Left cardiac atrium (tissue), 4 donors: ENCODE results near the gene NTRK2. TPM values are rescaled to one million over a fixed set of nuclear protein-coding genes. Genes with fewer than 3 reads are reported as not detected.

Source experiments
- ATAC-seq, 2 donors: fragments of 200-7000 bp; cut with Tn5 transposase; one replicate each; pipeline ENCODE4 v1.9.1; 2020; ENCODE audit warnings: mild to moderate bottlenecking in 2 of 2, moderate library complexity in 2 of 2
- DNase-seq: peaks from one replicate; pipeline ENCODE4 v3.0.0-alpha.2; 2020
- intact Hi-C, 2 donors: fragments of 100-400 bp; cut with DNase I; formaldehyde crosslinking; loops; one replicate each; pipeline versions ENCODE4 v1.14.1 to v1.15.1; 2022 to 2023
- total RNA-seq, 2 donors: library from RNA; stranded (reverse); fragmentation: NEBNext Ultra II Directional; extraction: Animal tissue kit (Norgen Biotek cat#: 25700); gene quantifications; one replicate each; pipeline ENCODE4 v1.2.1, GENCODE V29; 2021
- donor health status: DM: no; HTN: yes; CAD: no.
- donor health status: DM: no; HTN: yes; CAD: no; lungs with severe emphysema.
- donor health status: DM: yes; HTN: yes; CAD: no.
- donor health status: Dilated cardiomyopathy.

The NTRK2 gene
- total RNA-seq, 2 donors from 2014 or later, result 20.6 to 38.2 TPM

GRCh38 chr9:84673806-84674205 is 4.3 kb downstream of the NTRK2 start:
- DNase-seq (no peak), ATAC-seq (no peak)
- intact Hi-C loops, result loop anchor here in 1 of 2 donors (10.0 kb wide), 1 partner anchor 591 kb away; no protein-coding TSS in a partner anchor

DNA sequence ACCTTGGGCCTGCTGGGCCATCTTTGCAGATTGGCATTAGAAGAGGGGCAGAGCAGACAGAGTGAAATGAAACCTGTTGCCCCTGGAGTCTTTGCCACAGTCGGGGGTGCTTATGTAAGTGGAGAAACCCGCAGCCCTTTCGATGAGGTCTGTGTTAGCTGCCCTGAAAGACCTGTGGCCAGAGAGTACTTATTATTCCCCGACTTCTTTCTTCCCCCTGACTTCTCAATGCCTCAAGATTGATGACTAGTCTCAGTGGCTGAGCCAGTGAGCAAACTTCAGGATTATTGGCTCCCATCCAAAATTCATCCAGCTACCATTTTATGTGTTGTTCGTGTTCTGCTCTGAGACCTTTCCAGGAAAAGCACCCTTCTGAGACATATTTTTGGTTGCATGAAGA is 7.6 kb downstream of the NTRK2 start:
- intact Hi-C loops, result loop anchor here in 1 of 2 donors (10.0 kb wide), 1 partner anchor 588 kb away; no protein-coding TSS in a partner anchor
- ATAC-seq, result no peak
- no peak for DNase-seq

DNA sequence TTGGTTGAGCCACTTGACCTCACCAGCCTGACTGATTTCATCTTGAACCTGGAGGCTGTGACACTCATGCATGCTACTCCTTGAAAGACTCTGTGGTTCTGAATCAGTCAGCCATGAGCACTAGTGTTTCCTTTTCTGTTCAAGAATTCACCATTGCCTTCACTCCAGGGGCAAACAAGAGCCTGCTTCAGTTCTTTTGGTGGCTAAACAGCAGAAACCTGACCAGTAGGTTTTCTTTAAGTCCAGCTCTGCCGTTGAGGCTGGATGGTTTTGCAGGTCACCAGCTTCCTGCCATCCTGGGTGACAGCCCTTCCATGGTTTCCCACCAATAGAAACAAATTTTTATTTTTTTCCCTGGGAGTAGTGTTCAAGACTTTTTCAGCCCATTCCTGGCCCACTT is 10.0 kb downstream of the NTRK2 start:
- intact Hi-C loops, result loop anchor here in 1 of 2 donors (10.0 kb wide), 1 partner anchor 585 kb away; no protein-coding TSS in a partner anchor
- DNase-seq, result no peak
- no peak for ATAC-seq

DNA sequence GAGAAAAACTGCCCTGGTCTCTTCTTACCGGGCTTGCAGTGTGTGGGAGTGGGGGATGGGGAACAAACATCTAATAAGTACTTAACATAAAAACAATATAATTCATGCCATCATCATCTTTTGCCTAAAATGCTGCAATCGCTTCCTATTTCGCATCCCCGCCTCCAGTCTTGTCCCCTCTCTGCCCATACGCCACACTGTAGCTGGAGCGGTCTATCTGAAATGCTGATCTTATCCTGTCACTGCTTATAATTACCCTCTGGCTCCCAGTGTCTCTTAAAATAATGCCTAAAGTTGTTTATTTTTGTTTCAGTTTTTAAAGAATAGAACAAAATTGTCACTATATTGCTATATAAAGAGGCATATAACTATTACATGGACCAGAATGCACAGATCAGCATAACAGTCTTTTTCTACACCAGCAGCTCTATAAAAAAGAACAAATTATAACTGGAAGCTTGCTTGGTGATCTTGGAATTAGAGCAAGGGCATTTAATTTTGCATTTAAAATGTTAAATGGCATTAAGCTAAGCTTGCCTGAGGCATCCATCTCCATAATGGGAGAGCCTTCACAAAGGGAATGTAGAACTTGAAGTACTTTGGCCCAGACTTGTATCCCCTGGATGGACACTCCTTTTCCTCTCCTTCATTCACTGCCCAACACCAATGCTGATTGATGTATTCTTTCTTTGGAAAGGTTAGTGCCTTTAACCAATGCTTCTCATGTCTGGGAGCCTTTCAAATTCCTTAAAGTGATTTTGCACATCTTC is 12.2 kb downstream of the NTRK2 start:
- intact Hi-C loops, result no loop called here
- ATAC-seq (no peak), DNase-seq (no peak)

DNA sequence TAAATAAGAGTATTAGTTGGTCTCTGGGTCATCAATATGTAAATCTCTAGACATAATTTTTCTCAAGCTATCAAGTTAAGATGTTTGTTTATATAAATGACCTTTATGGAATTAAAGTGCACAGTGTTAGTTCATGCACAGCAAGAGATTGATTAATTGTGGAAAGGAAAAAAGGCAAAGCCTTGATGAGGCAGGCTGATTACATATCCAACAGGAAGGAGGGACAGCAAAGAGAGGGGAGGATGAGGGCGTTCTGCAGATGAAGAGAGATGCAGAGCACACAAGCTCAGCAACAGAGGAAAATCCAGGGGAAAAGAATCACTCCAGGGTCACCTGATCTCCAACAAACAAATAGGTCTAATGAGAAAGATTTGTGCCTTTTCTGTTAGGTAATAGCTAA is 16.5 kb downstream of the NTRK2 start:
- no peak for ATAC-seq
- no peak for DNase-seq
- intact Hi-C loops, result no loop called here

- ATAC-seq (no peak), DNase-seq (no peak)
- intact Hi-C loops, result no loop called here
Measured at GRCh38 chr9:84688956-84689355, 19.4 kb downstream of the NTRK2 start.

GRCh38 chr9:84691634-84692033 is 22.1 kb downstream of the NTRK2 start:
- no peak for ATAC-seq
- no peak for DNase-seq
- intact Hi-C loops, result no loop called here

DNA sequence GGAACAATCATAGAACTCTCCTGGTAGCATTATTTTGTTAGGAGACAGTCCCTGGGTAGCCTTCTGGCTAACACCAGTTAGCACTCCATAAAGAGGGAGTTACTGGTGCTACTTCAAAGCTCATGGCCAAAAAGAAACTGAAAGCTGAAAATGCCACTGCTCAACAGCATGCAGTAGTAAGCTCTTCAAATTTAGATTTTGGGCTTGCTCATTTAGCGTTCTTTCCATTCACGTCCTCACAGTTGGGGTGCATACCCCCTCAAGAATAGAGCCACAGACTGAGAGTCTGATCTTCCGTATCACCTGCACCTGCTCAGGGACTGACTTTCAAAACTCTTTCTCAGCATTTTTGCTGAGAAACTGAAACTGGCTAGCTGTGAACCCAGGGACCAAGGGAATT is 24.7 kb downstream of the NTRK2 start:
- ATAC-seq (no peak), DNase-seq (no peak)
- intact Hi-C loops, result no loop called here

DNA sequence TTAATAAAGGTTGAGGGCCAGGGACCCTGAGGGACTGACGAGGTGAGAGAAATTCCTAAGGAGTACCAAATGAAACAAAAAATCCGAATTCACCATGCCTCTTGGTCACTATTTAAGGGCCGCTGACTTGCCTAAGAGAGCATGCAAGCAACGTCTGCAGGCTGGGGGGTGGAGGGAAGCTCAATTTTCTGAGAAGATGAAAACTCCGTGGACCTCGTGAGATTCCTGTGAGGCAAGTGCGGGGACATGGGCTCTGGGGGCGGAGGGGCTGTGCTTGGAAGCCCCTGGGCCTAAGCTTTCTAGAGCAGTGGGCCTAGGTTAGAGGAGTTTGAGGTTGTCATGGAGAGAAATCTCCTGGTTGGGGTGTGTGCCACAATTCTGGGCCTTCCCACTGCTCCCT is 27.5 kb downstream of the NTRK2 start:
- no peak for ATAC-seq

GRCh38 chr9:84697509-84698114 is 28.1 kb downstream of the NTRK2 start:
- DNase-seq (peak; percentile 76), ATAC-seq (peak; percentile 70 to 74)
- intact Hi-C loops, result loop anchor here in 1 of 2 donors (5.0 kb wide), 2 partner anchors 85 to 255 kb away; no protein-coding TSS in a partner anchor

More for the DNA sequence above, 27.5 kb downstream of the NTRK2 start:
- no peak for DNase-seq
- intact Hi-C loops, result loop anchor here in 1 of 2 donors (5.0 kb wide), 2 partner anchors 85 to 255 kb away; no protein-coding TSS in a partner anchor

DNA sequence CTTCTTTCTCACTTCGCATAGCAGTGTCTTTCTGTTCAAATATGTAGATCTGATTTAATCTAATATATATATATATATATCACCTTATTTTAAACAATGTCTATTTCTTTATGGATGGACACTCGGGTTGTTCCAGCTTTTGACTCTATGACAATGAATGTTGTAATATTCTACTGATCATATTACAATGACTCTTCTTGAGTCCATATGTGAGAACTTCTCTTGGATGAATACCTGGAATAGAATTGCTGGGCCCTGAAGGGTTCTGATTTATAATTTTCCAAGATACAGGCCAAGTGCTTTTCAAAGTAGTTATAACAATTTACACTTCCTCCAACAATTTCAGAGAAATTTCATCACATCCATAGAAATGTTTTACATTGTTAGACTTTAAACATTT is 28.8 kb downstream of the NTRK2 start:
- ATAC-seq (no peak), DNase-seq (no peak)
- intact Hi-C loops, result loop anchor here in 1 of 2 donors (5.0 kb wide), 2 partner anchors 84 to 254 kb away; no protein-coding TSS in a partner anchor

DNA sequence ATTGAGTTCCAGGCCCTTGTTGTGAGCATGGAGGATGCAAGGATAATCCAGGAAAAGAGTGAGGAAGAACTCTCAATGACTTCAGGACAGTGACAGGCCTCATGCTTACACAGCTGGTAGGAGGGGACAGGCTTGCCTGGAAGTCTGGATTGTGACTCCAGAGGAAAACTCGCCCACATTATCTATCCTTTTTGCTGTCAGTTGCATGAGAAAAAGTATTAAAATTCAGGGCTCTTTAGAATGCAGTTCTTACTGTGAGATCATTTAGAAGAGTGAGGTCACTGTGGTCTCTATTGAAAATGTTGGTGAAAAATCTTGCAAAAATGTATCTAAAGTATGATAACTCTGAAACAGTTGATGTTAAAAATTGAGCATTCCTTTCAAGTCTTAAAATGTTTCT is 30.5 kb downstream of the NTRK2 start:
- ATAC-seq (no peak), DNase-seq (no peak)
- intact Hi-C loops, result loop anchor here in 1 of 2 donors (5.0 kb wide), 2 partner anchors 82 to 252 kb away; no protein-coding TSS in a partner anchor

- ATAC-seq, result no peak
- intact Hi-C loops, result no loop called here
- DNase-seq, result no peak
Measured at GRCh38 chr9:84701801-84702200, 32.3 kb downstream of the NTRK2 start.

DNA sequence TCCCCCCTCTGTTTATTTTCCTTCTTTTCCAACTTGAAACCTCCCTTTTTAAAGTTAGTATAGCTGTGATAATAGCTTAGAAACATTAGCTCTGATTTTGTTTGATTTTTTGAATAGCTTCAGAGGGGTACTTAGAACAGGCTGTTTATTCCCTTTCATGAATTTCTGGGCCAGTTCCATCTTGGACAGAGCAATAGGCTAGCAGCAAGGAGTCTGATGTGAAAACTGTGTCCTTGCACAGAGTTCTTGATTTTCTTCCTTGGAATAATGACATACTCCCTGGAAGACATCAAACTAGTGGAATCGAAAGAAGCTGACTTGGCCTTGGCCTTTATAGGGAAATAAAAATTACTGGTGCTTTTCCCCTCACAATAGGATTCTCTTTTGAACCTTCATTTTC is 32.9 kb downstream of the NTRK2 start:
- peak in 1 of 2 donors; percentile 61 for ATAC-seq

DNA sequence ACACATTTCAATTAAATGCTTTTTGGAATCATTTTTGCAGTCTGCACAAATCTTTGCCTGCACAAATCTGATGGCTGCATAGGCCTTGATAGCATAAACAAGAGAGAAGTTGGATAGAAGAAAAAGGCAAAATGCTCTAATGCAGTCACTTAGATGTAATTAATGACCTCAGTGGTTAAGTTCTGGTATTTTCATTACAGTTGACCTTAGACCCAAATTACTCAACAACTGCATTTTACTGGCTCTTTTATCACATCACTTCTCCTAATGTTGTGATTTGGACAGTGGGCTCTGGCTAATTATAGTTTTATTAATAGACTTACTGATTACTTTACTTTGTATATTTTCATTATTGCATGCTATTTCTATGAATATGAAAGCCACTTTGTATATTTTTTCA is 34.3 kb downstream of the NTRK2 start:
- DNase-seq, result no peak
- intact Hi-C loops, result no loop called here
- ATAC-seq, result no peak

More for the DNA sequence above, 32.9 kb downstream of the NTRK2 start:
- intact Hi-C loops, result no loop called here
- DNase-seq, result no peak

GRCh38 chr9:84705128-84705527 is 35.6 kb downstream of the NTRK2 start:
- no peak for DNase-seq
- intact Hi-C loops, result no loop called here
- no peak for ATAC-seq

- ATAC-seq (no peak), DNase-seq (no peak)
- intact Hi-C loops, result no loop called here
Measured at GRCh38 chr9:84708400-84708799, 38.9 kb downstream of the NTRK2 start.

- intact Hi-C loops, result no loop called here
- ATAC-seq (no peak), DNase-seq (no peak)
Measured at GRCh38 chr9:84709056-84709455, 39.5 kb downstream of the NTRK2 start.

DNA sequence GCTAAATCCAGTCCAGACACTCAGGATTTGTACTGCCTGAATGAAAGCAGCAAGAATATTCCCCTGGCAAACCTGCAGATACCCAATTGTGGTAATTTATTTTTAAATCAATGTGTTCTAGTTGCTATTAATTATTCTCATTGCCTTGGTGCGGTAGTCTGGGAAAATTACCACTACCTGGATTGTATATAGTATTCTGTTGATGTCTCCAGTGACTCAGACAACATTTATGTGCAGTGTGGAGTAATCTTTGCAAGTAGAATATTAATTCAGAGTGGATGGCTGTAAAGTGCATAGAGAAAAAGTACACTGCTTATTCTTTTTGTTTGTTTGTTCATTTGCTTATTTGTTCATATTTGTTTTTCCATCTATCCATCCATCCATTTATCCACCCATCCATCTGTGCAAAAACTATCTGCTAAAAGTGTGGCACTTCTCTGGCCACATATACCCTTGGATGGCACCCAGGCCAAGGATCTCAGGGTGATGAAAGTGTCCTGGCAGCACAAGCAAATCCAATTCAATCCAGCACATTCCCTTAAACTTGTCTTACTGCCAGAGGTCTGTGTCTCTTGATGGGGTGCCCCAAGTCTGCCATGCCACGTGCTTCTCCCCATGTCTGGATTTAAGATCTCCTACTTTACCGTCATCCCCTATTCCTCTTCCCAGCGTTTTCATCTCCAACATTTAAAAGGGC is 41.3 kb downstream of the NTRK2 start:
- peak; percentile 25 for DNase-seq
- ATAC-seq, result peak; percentile 57 to 86
- intact Hi-C loops, result no loop called here

GRCh38 chr9:84711398-84711777 is 41.9 kb downstream of the NTRK2 start:
- DNase-seq (no peak), ATAC-seq (no peak)
- intact Hi-C loops, result no loop called here
